Measurements from ENCODE around the gene MAF. TPM values are rescaled to one million over a fixed set of nuclear protein-coding genes. Genes with fewer than 3 reads are reported as not detected.

Gene MAF
- total RNA-seq (2021) (not detected in 2 replicates), Bru-seq, nascent RNA (not detected), BruChase-seq, experiment 1, labeled RNA remaining after a 2-hour chase (not detected), BruChase-seq, experiment 2, labeled RNA remaining after a 6-hour chase (not detected)
- long read RNA-seq = 0 reads

DNA sequence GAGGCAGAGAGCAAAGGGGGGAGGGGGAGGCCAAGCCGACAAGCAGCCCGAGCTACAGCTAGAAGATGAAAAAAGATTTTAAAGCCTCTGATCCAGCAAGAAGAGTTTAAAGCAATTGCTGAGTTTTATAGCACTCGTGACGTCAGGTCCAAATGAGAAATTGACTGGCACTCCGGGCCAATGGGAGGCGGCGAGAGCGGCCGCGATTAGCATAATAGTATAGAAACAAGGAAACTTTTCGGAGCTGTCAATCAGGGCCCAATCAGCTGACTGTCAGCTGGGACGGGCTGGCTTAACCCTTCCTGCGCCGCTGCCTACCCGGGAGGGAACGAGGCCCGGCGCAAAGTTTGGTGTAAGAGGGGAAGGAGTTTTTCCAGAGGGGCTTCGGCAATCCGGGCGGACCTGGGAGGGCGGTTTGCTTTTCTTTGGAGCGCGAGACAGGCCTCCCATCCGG, at the start of gene MAF:
TSS of gene MAF (minus strand) at position 100 of the 454 bp plus-strand sequence. CDS start 835 bp downstream, outside the sequence.
- no peak within 1 kb of the TSS for H3K27ac ChIP-seq
- no peak within 1 kb of the TSS for H3K4me3 ChIP-seq
- intact Hi-C loops (cut with micrococcal nuclease; ENCODE audit: unreplicated experiment) = loop anchor here (10.0 kb wide), 3 partner anchors 1126 to 1596 kb away; no protein-coding TSS in a partner anchor
- no peaks in the 10 kb centered on the region for H3K36me3 ChIP-seq (ENCODE audit: low read depth)
- POLR2A ChIA-PET (ENCODE audit: unreplicated experiment) = no interaction called here
- TF ChIP-seq, protein P1, sequence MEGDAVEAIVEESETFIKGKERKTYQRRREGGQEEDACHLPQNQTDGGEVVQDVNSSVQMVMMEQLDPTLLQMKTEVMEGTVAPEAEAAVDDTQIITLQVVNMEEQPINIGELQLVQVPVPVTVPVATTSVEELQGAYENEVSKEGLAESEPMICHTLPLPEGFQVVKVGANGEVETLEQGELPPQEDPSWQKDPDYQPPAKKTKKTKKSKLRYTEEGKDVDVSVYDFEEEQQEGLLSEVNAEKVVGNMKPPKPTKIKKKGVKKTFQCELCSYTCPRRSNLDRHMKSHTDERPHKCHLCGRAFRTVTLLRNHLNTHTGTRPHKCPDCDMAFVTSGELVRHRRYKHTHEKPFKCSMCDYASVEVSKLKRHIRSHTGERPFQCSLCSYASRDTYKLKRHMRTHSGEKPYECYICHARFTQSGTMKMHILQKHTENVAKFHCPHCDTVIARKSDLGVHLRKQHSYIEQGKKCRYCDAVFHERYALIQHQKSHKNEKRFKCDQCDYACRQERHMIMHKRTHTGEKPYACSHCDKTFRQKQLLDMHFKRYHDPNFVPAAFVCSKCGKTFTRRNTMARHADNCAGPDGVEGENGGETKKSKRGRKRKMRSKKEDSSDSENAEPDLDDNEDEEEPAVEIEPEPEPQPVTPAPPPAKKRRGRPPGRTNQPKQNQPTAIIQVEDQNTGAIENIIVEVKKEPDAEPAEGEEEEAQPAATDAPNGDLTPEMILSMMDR (conservative IDR thresholded peaks at IDR 0.05) = no peak
- TF ChIP-seq EZH2 (IDR thresholded peaks at IDR 0.05; ENCODE audit: low read depth) = no peak
- no peaks in the 10 kb centered on the region for H4K20me1 ChIP-seq (ENCODE audit: insufficient read depth)
- BruUV-seq (replicated peaks) = no TSS peak
- no peaks in the 10 kb centered on the region for H3K4me1 ChIP-seq (replicated peaks; ENCODE audit: insufficient read depth)
- no peak within 1 kb of the TSS for H2AFZ ChIP-seq
- H3F3A ChIP-seq (ENCODE audit: insufficient read depth, low read depth) = no peaks in the 10 kb centered on the region
- H3K9me3 ChIP-seq (ENCODE audit: insufficient read depth, low read depth) = no peaks in the 10 kb centered on the region; the same call in 1 of the 2 replicates
- peaks cover 18% of the 10 kb centered on the region for H3K27me3 ChIP-seq (ENCODE audit: insufficient read depth, low read depth)
- no peak within 1 kb of the TSS for H3K4me2 ChIP-seq
- no peaks in the 10 kb centered on the region for H3K9me2 ChIP-seq (ENCODE audit: insufficient read depth)
- no peaks in the 10 kb centered on the region for H3K79me2 ChIP-seq (ENCODE audit: low read depth)
- no peak for DNase-seq
- CTCF ChIA-PET = no interaction called here

DNA sequence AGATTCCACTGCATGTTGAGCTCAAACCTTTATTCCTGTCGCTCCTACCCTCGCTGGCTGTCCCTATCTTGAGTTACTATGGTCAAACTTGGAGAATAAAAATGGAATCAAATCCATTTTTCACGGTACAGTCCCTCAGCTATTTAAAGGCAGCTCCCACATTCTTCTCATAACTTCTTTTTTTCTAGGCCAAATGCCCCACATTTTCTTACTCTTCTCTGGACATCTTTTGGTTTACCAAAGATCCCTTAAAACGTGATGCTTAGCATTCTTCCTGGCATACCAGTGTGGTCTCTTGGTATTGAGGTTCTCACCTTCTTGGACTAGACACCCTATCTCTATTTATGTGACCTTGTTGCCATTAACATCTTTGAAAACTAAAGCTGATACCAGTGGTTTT, 48.3 kb upstream of the MAF start:
- Histone ChIP-seq H3K9me3 (ENCODE audit: insufficient read depth, low read depth) (no peaks in the 10 kb centered on the region), H3K79me2 (ENCODE audit: low read depth) (no peaks in the 10 kb centered on the region), H3K9me2 (ENCODE audit: insufficient read depth) (no peaks in the 10 kb centered on the region), H3K27ac (no peak overlapping the region), H4K20me1 (ENCODE audit: insufficient read depth) (no peaks in the 10 kb centered on the region), H3K27me3 (ENCODE audit: insufficient read depth, low read depth) (peaks cover 25% of the 10 kb centered on the region), H3F3A (ENCODE audit: insufficient read depth, low read depth) (no peaks in the 10 kb centered on the region), H3K36me3 (ENCODE audit: low read depth) (no peaks in the 10 kb centered on the region), H2AFZ (no peak overlapping the region), H3K4me3 (no peak overlapping the region), H3K4me2 (no peak overlapping the region), H3K4me1 (replicated peaks; ENCODE audit: insufficient read depth) (no peaks in the 10 kb centered on the region)
- intact Hi-C loops (cut with micrococcal nuclease; ENCODE audit: unreplicated experiment) = no loop called here
- ChIA-PET CTCF (no interaction called here), POLR2A (ENCODE audit: unreplicated experiment) (no interaction called here)
- DNase-seq = no peak
- no peak for TF ChIP-seq EZH2 (IDR thresholded peaks at IDR 0.05; ENCODE audit: low read depth)
- TF ChIP-seq, protein P1 (conservative IDR thresholded peaks at IDR 0.05) = no peak
- BruUV-seq (replicated peaks) = no TSS peak

DNA sequence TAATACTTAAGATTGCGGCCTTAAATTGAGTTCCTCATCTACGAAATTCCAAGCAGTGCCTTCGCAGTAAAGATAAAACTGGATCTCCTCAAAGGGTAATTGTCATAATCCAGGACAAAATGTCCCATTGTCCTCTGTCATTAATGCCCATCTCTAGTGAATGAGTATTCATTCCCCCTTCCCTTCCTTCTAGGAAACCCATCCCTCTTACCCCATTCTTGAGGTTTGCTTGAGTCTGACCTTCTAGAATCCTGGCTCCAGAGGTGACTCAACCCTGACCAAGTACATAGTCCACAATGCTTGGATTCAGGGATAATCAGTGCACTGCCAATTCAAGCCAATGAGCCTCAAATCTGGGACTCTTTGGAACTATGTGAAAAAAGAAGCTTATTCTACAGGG, 47.0 kb upstream of the MAF start:
- Histone ChIP-seq H3K4me2 (no peak overlapping the region), H3K9me3 (ENCODE audit: insufficient read depth, low read depth) (no peaks in the 10 kb centered on the region), H3K4me1 (replicated peaks; ENCODE audit: insufficient read depth) (no peaks in the 10 kb centered on the region), H3K9me2 (ENCODE audit: insufficient read depth) (no peaks in the 10 kb centered on the region), H3K4me3 (no peak overlapping the region), H3K79me2 (ENCODE audit: low read depth) (no peaks in the 10 kb centered on the region), H3K27me3 (ENCODE audit: insufficient read depth, low read depth) (peaks cover 25% of the 10 kb centered on the region), H3K36me3 (ENCODE audit: low read depth) (no peaks in the 10 kb centered on the region), H3F3A (ENCODE audit: insufficient read depth, low read depth) (no peaks in the 10 kb centered on the region), H3K27ac (no peak overlapping the region), H4K20me1 (ENCODE audit: insufficient read depth) (no peaks in the 10 kb centered on the region), H2AFZ (no peak overlapping the region)
- no TSS peak for BruUV-seq (replicated peaks)
- POLR2A ChIA-PET (ENCODE audit: unreplicated experiment) = no interaction called here
- no peak for DNase-seq
- TF ChIP-seq, protein P1 (conservative IDR thresholded peaks at IDR 0.05) = no peak
- TF ChIP-seq EZH2 (IDR thresholded peaks at IDR 0.05; ENCODE audit: low read depth) = no peak
- CTCF ChIA-PET = no interaction called here
- intact Hi-C loops (cut with micrococcal nuclease; ENCODE audit: unreplicated experiment) = no loop called here
